ENCODE results near the gene HYAL3. TPM values are rescaled to one million over a fixed set of nuclear protein-coding genes. Genes with fewer than 3 reads are reported as not detected.

Gene HYAL3
- total and polyA plus RNA-seq, 8 donors, result 1.3 to 7.9 (median 4.4) TPM; not detected in 2

DNA sequence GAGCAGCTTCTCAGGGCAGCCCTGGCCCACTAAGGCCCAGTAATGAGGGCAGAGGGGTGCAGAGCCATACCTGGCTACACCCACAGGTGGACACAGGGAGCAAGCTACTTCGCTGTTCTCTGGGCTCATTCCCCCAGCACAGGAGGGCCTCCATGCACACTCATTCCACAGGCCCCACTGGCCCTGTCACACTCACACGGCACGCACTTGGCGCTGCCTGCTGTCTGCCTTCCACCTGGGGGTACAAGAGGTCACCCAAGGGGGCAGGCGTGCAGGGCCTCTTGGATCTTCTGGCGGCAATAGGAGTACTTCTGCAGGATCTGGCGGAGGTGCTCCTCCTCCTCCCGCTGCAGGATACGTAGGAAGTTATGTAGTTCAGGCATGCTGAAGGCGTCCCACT lies 31.1 kb upstream of the HYAL3 start:
- no peak for DNase-seq
- H3K4me1 ChIP-seq, result peaks cover 33 to 74% (median 53%) of the 10 kb centered on the region in 4 donors

DNA sequence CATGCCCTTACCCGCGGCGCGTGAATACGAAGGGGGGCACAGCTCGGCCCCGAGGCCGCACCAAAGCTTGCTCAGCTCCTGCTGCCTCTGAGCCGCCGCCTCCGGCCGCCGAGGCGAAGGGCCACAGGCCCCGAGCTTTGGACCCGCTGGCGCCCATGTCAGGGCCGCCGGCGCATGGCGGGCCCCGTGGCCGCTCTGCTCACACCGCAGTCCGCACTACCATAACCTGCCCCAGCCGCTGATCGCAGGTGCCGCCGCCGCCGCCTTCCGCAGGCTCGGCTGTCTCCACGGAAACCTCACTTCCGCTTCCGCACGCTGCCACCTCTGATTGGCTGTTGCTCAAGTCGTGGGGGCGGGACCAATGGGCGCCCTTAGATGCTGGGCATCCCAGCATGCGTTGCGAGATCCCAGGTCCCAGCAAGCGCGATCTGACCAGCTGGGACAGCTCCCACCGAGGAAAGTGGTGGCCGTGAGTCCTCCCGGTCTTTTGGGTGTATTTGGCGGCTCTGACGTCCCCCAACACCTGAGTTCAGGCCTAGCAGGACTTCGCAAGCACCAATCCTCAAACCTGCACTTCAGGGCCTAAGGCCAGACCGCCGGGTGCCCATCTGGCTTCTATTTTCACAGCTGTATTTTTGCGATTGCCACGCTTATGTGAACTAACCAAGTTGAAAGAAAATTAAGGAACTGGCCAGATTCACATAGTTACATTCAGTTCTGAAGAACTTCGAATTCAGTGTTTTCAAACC lies 28.9 kb upstream of the HYAL3 start, which contains the start of gene TUSC2:
Gene TUSC2, minus strand, starts transcription at position 281 of the 749 bp plus-strand sequence. Its CDS starts 124 bp downstream, at position 157.
- H3K4me1 ChIP-seq, result peaks cover 15 to 74% (median 48%) of the 10 kb centered on the region in 4 donors
- peak within 1 kb of the TSS; percentile 79 to 93 (median 90) for H3K27ac ChIP-seq
- peak within 1 kb of the TSS; percentile 62 to 98 (median 90) for H3K4me3 ChIP-seq
- no peaks in the 10 kb centered on the region for H3K9me3 ChIP-seq
- intact Hi-C loops (cut with DNase I; ENCODE audit: low total_unique reads), result no loop called here
- peak; percentile 99 for DNase-seq
- 1 to 3% (median 2%) methylated on average over 15 to 55 of the region's 55 CpGs for WGBS, 5 donors
- H3K27me3 ChIP-seq, result no peaks in the 10 kb centered on the region
- peaks cover 44 to 57% (median 55%) of the 10 kb centered on the region in 4 donors for H3K36me3 ChIP-seq
- TF ChIP-seq POLR2A (IDR thresholded peaks at IDR 0.05) (peak in 1 of 4 donors; percentile 28), EP300 (IDR thresholded peaks at IDR 0.05) (no peak), POLR2AphosphoS5 (IDR thresholded peaks at IDR 0.05) (peak; percentile 89 to 97 (median 90))

More for the DNA sequence above, 31.1 kb upstream of the HYAL3 start:
- WGBS, 5 donors, result 80 to 98% (median 93%) methylated on average over 5 to 10 of the region's 10 CpGs
- H3K4me3 ChIP-seq, result no peak overlapping the region
- no peaks in the 10 kb centered on the region for H3K9me3 ChIP-seq
- H3K36me3 ChIP-seq, result peaks cover 44 to 57% (median 51%) of the 10 kb centered on the region in 4 donors
- intact Hi-C loops (cut with DNase I; ENCODE audit: low total_unique reads), result no loop called here
- H3K27me3 ChIP-seq, result no peaks in the 10 kb centered on the region
- H3K27ac ChIP-seq, result no peak overlapping the region
- TF ChIP-seq POLR2AphosphoS5 (IDR thresholded peaks at IDR 0.05) (no peak), EP300 (IDR thresholded peaks at IDR 0.05) (no peak), POLR2A (IDR thresholded peaks at IDR 0.05) (no peak)
- TF ChIP-seq, protein P1, sequence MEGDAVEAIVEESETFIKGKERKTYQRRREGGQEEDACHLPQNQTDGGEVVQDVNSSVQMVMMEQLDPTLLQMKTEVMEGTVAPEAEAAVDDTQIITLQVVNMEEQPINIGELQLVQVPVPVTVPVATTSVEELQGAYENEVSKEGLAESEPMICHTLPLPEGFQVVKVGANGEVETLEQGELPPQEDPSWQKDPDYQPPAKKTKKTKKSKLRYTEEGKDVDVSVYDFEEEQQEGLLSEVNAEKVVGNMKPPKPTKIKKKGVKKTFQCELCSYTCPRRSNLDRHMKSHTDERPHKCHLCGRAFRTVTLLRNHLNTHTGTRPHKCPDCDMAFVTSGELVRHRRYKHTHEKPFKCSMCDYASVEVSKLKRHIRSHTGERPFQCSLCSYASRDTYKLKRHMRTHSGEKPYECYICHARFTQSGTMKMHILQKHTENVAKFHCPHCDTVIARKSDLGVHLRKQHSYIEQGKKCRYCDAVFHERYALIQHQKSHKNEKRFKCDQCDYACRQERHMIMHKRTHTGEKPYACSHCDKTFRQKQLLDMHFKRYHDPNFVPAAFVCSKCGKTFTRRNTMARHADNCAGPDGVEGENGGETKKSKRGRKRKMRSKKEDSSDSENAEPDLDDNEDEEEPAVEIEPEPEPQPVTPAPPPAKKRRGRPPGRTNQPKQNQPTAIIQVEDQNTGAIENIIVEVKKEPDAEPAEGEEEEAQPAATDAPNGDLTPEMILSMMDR (IDR thresholded peaks at IDR 0.05), result no peak

DNA sequence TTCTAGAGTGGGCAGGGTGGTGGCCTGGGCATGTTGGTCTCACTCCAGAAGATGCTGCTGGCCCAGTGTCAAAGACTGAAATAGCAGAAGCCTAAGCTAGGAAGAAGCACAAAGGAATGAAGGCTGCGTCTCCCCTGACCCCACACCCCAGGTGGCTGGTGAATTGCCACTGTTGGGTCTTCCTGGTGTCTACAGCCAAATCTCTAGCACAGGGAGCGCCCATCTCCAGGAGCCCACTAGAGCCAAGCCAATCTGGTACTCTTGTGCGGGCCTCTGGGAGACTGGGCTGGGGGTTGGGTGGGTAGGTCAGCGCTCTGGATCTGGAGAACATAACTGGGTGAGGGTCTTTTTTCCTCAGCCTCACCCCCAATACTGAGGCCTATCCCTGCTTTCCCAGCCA lies 27.9 kb upstream of the HYAL3 start:
- intact Hi-C loops (cut with DNase I; ENCODE audit: low total_unique reads), result no loop called here
- Histone ChIP-seq H3K4me3 (peak overlapping the region; percentile 62 to 98 (median 90)), H3K27ac (peak overlapping the region in 4 of 5 donors; percentile 79 to 91 (median 86)), H3K36me3 (peaks cover 40 to 52% (median 49%) of the 10 kb centered on the region in 4 donors), H3K27me3 (no peaks in the 10 kb centered on the region), H3K9me3 (no peaks in the 10 kb centered on the region), H3K4me1 (peaks cover 24 to 74% (median 54%) of the 10 kb centered on the region in 4 donors)
- no peak for DNase-seq
- 58 to 73% (median 69%) methylated on average over 4 of the region's 4 CpGs for WGBS, 5 donors
- TF ChIP-seq POLR2AphosphoS5 (IDR thresholded peaks at IDR 0.05) (no peak), POLR2A (IDR thresholded peaks at IDR 0.05) (no peak), EP300 (IDR thresholded peaks at IDR 0.05) (no peak)
- TF ChIP-seq, protein P1 (IDR thresholded peaks at IDR 0.05), result no peak

DNA sequence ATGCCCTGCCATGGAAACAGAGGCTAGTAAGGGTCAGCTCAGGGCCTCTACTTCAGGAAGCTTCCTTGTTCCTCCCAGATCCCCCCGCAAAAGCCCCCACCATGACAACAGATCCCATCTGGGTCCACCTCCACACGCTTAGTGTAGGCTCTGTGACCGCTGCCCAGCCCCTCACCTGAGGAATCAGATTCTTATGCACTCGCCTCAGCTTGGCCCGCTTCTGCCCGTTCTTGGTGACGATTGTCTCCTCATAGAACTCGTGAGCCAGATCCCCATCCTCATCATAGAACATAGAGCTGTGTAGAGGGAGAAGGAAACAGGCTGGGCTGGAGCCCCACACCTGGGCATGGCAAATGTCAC lies 27.0 kb upstream of the HYAL3 start:
- 90 to 92% (median 92%) methylated on average over 8 of the region's 8 CpGs for WGBS, 5 donors
- Histone ChIP-seq H3K9me3 (no peaks in the 10 kb centered on the region), H3K27ac (peak overlapping the region in 1 of 5 donors; percentile 95), H3K36me3 (peaks cover 30 to 43% (median 40%) of the 10 kb centered on the region in 4 donors), H3K27me3 (no peaks in the 10 kb centered on the region), H3K4me3 (no peak overlapping the region), H3K4me1 (peaks cover 29 to 74% (median 60%) of the 10 kb centered on the region in 4 donors)
- DNase-seq, result no peak
- intact Hi-C loops (cut with DNase I; ENCODE audit: low total_unique reads), result no loop called here
- no peak for TF ChIP-seq POLR2A (IDR thresholded peaks at IDR 0.05)
- no peak for TF ChIP-seq POLR2AphosphoS5 (IDR thresholded peaks at IDR 0.05)
- no peak for TF ChIP-seq EP300 (IDR thresholded peaks at IDR 0.05)
- TF ChIP-seq, protein P1 (IDR thresholded peaks at IDR 0.05), result no peak
